ENCODE measurements around the gene SAV1. TPM values are rescaled to one million over a fixed set of nuclear protein-coding genes. Genes with fewer than 3 reads are reported as not detected.
"Not testable (repeated sequence)": the region's sequence is repeated elsewhere in the genome, so short reads cannot be mapped to it uniquely, and the experiment has no call there.

The SAV1 gene
- polyA plus RNA-seq, 1 donor from 2014 or later = 55.8 TPM

DNA sequence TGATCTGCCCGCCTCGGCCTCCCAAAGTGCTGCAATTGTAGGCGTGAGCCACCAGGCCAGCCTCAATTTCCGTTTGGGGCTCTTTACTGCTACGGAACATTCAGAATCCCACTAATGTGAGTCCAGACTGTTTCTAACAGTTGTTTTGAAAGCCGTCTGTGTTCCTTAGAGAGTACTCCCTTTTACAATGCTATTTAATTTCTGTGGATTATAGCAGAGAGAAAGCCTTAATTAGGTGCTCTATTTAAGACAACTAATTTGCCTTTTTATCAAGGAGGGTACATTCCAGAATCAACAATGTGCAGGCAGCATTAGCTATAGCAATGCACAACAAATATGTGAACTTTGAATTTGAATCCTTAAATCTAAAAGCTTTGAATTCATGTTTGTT lies 2.8 kb upstream of the SAV1 start:
- no peaks in the 10 kb centered on the region for H3K27me3 Mint-ChIP-seq
- H3K4me3 Mint-ChIP-seq = peak overlapping the region in 1 of 4 donors; percentile 56
- H3K4me1 Mint-ChIP-seq = peaks cover 9 to 17% (median 13%) of the 10 kb centered on the region in 3 donors
- no peaks in the 10 kb centered on the region for H3K9me3 Mint-ChIP-seq
- H3K27ac Mint-ChIP-seq = no peak overlapping the region
- H3K36me3 Mint-ChIP-seq = no peaks in the 10 kb centered on the region

DNA sequence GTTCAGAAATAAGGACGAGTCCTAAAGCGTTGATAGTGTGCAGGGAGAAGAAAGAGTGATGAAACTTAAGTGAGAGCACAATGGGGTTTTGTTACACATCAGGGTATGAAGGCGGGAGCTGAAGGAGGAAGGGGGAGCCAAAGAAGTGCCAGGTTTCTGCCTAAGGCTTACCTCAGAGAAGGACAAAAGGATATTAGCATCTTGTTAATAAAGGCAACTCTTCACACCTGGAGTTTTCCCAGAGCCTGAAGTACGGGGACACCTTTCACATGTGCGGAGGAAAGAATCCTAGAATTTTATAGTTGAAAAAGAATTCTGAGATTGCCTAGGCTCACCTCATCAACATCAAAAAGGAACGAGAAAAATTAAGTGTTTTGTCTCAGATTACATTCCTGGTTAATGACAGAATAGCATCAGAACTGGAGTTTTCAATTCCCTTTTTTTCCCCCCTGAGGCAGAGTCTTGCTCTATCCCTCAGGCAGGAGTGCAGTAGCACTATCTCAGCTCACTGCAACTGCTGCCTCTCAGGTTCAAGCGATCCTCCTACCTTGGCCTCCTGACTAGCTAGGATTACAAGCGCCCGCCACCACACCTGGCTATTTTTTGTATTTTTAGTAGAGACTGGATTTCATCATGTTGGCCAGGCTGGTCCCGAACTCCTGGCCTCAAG lies 2.2 kb upstream of the SAV1 start:
- no peak overlapping the region for H3K27ac Mint-ChIP-seq
- no peaks in the 10 kb centered on the region for H3K27me3 Mint-ChIP-seq
- H3K9me3 Mint-ChIP-seq = no peaks in the 10 kb centered on the region

DNA sequence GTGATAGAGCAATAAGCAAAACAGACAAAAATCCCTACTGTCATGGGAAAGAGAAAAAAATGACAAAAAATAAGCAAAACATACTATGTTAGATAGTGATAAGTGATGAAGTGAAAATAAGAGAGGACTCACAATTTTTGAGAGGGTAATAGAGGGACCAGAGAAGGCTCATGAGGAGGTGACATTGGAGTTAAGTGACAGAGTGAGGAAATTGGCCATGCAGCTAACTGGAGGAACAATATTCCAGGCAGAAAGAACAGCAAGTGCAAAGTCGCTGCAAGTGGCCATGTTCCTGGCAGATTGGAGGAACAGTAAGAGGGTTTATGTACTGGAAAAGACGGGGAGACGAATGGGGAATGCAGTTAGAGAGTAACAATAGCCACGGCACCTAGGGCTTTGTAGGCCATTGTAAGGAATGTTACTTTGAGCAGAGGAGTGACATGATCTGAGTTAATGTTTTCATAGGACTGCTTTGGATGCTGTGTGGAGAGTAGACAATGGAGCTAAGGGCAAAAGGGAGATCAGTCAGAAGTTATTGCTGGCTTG lies 1.4 kb upstream of the SAV1 start:
- Mint-ChIP-seq H3K4me3 (no peak overlapping the region), H3K27me3 (no peaks in the 10 kb centered on the region), H3K4me1 (peaks cover 17 to 20% (median 17%) of the 10 kb centered on the region in 3 donors)

More for the DNA sequence above, 2.2 kb upstream of the SAV1 start:
- no peaks in the 10 kb centered on the region for H3K36me3 Mint-ChIP-seq
- peak overlapping the region in 1 of 4 donors; percentile 56 for H3K4me3 Mint-ChIP-seq
- peaks cover 10 to 17% (median 15%) of the 10 kb centered on the region in 3 donors for H3K4me1 Mint-ChIP-seq

GRCh38 chr14:50668826-50669143 lies 679 bp upstream of the SAV1 start:
- H3K4me1 Mint-ChIP-seq = peaks cover 16 to 24% (median 20%) of the 10 kb centered on the region in 3 donors
- no peaks in the 10 kb centered on the region for H3K27me3 Mint-ChIP-seq
- H3K4me3 Mint-ChIP-seq = no peak overlapping the region
- H3K36me3 Mint-ChIP-seq = no peaks in the 10 kb centered on the region
- H3K9me3 Mint-ChIP-seq = no peaks in the 10 kb centered on the region
- H3K27ac Mint-ChIP-seq = no peak overlapping the region

More for the DNA sequence above, 1.4 kb upstream of the SAV1 start:
- Mint-ChIP-seq H3K9me3 (no peaks in the 10 kb centered on the region), H3K36me3 (no peaks in the 10 kb centered on the region), H3K27ac (no peak overlapping the region)

GRCh38 chr14:50667684-50667995 lies 466 bp downstream of the SAV1 start:
- Mint-ChIP-seq H3K9me3 (no peaks in the 10 kb centered on the region), H3K27ac (peak overlapping the region in 1 of 3 donors; percentile 94), H3K4me1 (peaks cover 24 to 27% (median 25%) of the 10 kb centered on the region in 3 donors), H3K36me3 (no peaks in the 10 kb centered on the region), H3K4me3 (peak overlapping the region in 1 of 4 donors; percentile 99), H3K27me3 (no peaks in the 10 kb centered on the region)

GRCh38 chr14:50666772-50667683 lies 1.1 kb downstream of the SAV1 start:
- H3K27ac Mint-ChIP-seq = peak overlapping the region in 1 of 3 donors; percentile 94
- no peaks in the 10 kb centered on the region for H3K9me3 Mint-ChIP-seq
- no peaks in the 10 kb centered on the region for H3K36me3 Mint-ChIP-seq
- no peaks in the 10 kb centered on the region for H3K27me3 Mint-ChIP-seq
- H3K4me1 Mint-ChIP-seq = peaks cover 24 to 26% (median 26%) of the 10 kb centered on the region in 3 donors
- peak overlapping the region in 1 of 4 donors; percentile 99 for H3K4me3 Mint-ChIP-seq

GRCh38 chr14:50665300-50665699 lies 2.8 kb downstream of the SAV1 start:
- not testable (repeated sequence) for H3K9me3 Mint-ChIP-seq, H3K36me3 Mint-ChIP-seq, H3K27me3 Mint-ChIP-seq
- peak overlapping the region; percentile 68 to 89 (median 84) for H3K4me3 Mint-ChIP-seq
- H3K27ac Mint-ChIP-seq = peak overlapping the region; percentile 54 to 65 (median 54)
- peaks cover 35 to 39% (median 38%) of the 10 kb centered on the region in 3 donors for H3K4me1 Mint-ChIP-seq

- not testable (repeated sequence) for H3K27me3 Mint-ChIP-seq, H3K9me3 Mint-ChIP-seq
- H3K4me1 Mint-ChIP-seq = peaks cover 40 to 47% (median 41%) of the 10 kb centered on the region in 3 donors
- H3K27ac Mint-ChIP-seq = peak overlapping the region in 1 of 3 donors; percentile 65
- peaks cover 12% of the 10 kb centered on the region for H3K36me3 Mint-ChIP-seq
- peak overlapping the region in 3 of 4 donors; percentile 36 to 70 (median 58) for H3K4me3 Mint-ChIP-seq
These were observed 3.5 kb downstream of the SAV1 start for GRCh38 chr14:50664579-50664978.

DNA sequence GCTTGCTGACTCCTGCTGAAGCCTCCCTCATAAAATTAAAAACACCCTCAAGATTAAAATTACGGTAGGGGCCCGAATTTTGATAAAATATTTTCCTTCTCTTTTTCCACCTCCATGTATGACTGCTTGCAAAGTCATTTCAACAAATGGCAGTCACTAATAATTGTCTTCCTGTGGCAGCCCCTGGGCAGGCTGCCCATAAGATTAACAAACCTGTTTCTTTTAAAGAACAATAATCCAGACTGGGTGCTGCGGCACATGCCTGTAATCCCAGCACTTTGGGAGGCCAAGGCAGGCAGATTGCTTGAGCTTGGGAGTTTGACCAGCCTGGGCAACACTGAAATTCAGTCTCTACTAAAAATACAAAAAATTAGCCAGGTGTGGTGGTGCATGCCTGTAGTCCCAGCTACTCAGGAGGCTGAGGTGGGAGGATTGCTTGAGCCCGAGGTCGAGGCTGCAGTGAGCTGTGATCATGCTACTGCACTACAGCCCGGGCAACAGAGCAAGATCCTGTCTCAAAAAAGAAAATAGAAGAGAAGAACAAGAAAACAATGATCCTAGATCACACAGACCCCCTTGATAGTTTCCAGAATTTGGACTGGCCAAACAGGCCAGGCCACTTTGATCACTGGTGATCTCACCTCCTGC lies 8.7 kb downstream of the SAV1 start:
- Mint-ChIP-seq H3K36me3 (peaks cover 12% of the 10 kb centered on the region), H3K27ac (peak overlapping the region in 2 of 3 donors; percentile 14 to 69)

DNA sequence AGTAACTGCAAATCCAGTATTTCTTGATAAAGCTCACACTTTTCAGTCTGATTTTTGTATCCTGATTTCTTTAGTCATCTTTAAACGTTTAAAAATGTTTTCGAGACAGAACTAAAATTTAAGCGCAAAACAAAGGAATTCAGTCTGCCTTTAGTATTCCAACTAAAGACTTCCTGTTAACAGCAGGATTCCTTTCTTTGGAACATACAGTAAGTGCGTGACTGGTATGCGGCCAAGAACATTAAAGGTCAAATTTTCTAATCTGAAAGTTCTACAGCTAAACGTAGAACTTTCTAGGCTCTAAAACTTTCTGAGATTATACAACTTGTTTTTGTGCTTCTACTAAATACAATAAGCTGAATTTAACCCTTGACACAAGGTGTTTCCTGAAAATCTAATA lies 9.9 kb downstream of the SAV1 start:
- Mint-ChIP-seq H3K9me3 (no peaks in the 10 kb centered on the region), H3K27me3 (no peaks in the 10 kb centered on the region), H3K27ac (peak overlapping the region in 1 of 3 donors; percentile 41), H3K4me3 (no peak overlapping the region), H3K36me3 (peaks cover 12% of the 10 kb centered on the region), H3K4me1 (peaks cover 30 to 52% (median 41%) of the 10 kb centered on the region in 3 donors)

More for the DNA sequence above, 8.7 kb downstream of the SAV1 start:
- no peak overlapping the region for H3K4me3 Mint-ChIP-seq
- peaks cover 37 to 50% (median 45%) of the 10 kb centered on the region in 3 donors for H3K4me1 Mint-ChIP-seq
- no peaks in the 10 kb centered on the region for H3K27me3 Mint-ChIP-seq
- H3K9me3 Mint-ChIP-seq = no peaks in the 10 kb centered on the region

GRCh38 chr14:50657753-50658152 lies 10.4 kb downstream of the SAV1 start:
- H3K9me3 Mint-ChIP-seq = no peaks in the 10 kb centered on the region
- H3K4me3 Mint-ChIP-seq = no peak overlapping the region
- H3K27me3 Mint-ChIP-seq = no peaks in the 10 kb centered on the region
- H3K36me3 Mint-ChIP-seq = peaks cover 12% of the 10 kb centered on the region
- peak overlapping the region in 1 of 3 donors; percentile 41 for H3K27ac Mint-ChIP-seq
- H3K4me1 Mint-ChIP-seq = peaks cover 26 to 49% (median 39%) of the 10 kb centered on the region in 3 donors

GRCh38 chr14:50656776-50657175 lies 11.3 kb downstream of the SAV1 start:
- no peaks in the 10 kb centered on the region for H3K9me3 Mint-ChIP-seq

GRCh38 chr14:50649691-50650090 lies 18.4 kb downstream of the SAV1 start:
- peaks cover 11% of the 10 kb centered on the region for H3K36me3 Mint-ChIP-seq
- peak overlapping the region in 3 of 4 donors; percentile 28 to 81 (median 77) for H3K4me3 Mint-ChIP-seq
- no peaks in the 10 kb centered on the region for H3K27me3 Mint-ChIP-seq
- no peaks in the 10 kb centered on the region for H3K9me3 Mint-ChIP-seq
- peaks cover 33 to 49% (median 48%) of the 10 kb centered on the region in 3 donors for H3K4me1 Mint-ChIP-seq
- H3K27ac Mint-ChIP-seq = peak overlapping the region; percentile 59 to 90 (median 87)

More at GRCh38 chr14:50656776-50657175, 11.3 kb downstream of the SAV1 start:
- Mint-ChIP-seq H3K4me3 (no peak overlapping the region), H3K27me3 (no peaks in the 10 kb centered on the region), H3K4me1 (peaks cover 29 to 51% (median 45%) of the 10 kb centered on the region in 3 donors), H3K36me3 (peaks cover 16% of the 10 kb centered on the region), H3K27ac (no peak overlapping the region)

- Mint-ChIP-seq H3K27ac (peak overlapping the region; percentile 24 to 87 (median 59)), H3K27me3 (no peaks in the 10 kb centered on the region), H3K36me3 (peaks cover 14% of the 10 kb centered on the region), H3K4me1 (peaks cover 33 to 42% (median 41%) of the 10 kb centered on the region in 3 donors), H3K9me3 (no peaks in the 10 kb centered on the region), H3K4me3 (peak overlapping the region; percentile 60 to 92 (median 76))
These were observed 20.4 kb downstream of the SAV1 start for GRCh38 chr14:50647753-50648152.
